ENCODE measurements around the gene WIPI1. TPM values are rescaled to one million over a fixed set of nuclear protein-coding genes. Genes with fewer than 3 reads are reported as not detected.
"Not testable (repeated sequence)": the region's sequence is repeated elsewhere in the genome, so short reads cannot be mapped to it uniquely, and the experiment has no call there.

The WIPI1 gene
- total RNA-seq, 2 experiments from 2014 or later, result 29.7 to 34.8 TPM

DNA sequence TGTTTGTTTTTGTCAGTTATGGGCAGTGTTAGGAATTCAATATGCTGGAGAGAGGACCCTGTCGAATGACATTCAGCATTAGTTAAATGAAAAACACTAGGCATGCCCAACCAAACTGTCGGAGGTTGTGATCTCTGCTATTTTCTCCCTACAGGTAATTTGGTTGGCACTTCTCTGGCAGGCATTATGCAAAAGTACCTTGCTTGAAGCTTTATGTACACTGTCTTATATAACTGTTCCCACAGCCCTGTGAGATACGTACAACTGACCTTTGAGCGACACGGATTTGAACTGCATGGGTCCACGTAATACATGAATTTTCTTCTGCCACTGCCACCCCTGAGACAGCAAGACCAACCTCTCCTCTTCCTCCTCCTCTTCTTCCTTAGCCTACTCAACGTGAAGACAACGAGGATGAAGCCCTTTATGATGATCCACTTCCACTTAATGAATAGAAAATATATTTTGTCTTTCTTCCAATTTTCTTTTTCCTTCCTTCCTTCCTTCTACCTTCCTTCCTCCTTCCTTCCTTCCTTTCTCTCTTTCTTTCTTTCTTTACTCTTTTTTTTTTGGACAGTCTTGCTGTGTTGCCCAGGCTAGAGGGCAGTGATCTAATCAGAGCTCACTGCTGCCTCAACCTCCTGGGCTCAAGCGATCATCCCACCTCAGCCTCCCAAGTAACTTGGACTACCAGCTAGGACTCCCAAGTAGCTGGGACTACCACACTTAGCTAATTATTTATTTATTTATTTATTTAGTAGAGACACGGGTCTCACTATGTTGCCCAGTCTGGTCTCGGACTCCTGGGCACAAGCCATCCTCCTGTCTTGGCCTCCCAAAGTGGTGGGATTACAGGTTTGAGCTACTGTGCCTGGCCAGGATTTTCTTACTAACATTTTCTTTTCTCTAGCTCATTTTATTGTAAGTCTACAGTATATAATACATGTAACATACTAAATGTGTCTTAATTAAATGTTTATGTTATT lies 77.3 kb downstream of the WIPI1 start:
- H3K27me3 Mint-ChIP-seq, result peaks cover 6% of the 10 kb centered on the region
- H3K9me3 Mint-ChIP-seq, result no peaks in the 10 kb centered on the region
- POLR2A ChIA-PET, result interaction anchor here (0.7 kb wide), 1 partner anchor 12 kb away, joined by 3 read pairs; no protein-coding TSS in a partner anchor
- H3K4me3 Mint-ChIP-seq, result no peak overlapping the region
- ATAC-seq (ENCODE audit: low read depth), result no peak
- peaks cover 2% of the 10 kb centered on the region for H3K36me3 Mint-ChIP-seq
- DNase-seq, result no peak
- H3K4me1 Mint-ChIP-seq, result peaks cover 26% of the 10 kb centered on the region
- no peak overlapping the region for H3K27ac Mint-ChIP-seq

DNA sequence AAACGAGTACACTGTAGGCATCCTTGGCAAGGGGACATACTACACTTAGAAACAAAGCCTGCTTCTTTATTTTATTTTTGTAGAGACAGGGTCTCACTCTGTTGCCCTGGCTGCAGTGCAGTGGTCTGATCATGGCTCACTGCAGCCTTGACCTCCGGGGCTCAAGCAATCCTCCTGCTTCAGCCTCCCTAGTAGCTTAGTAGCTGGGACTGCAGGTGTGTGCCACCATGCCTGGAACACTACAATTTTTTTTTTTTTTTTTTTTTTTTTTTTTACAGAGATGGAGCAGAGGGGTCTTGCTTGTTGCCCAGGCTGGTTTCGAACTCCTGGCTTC lies 78.2 kb downstream of the WIPI1 start:
- Mint-ChIP-seq H3K4me3 (no peak overlapping the region), H3K4me1 (peaks cover 20% of the 10 kb centered on the region), H3K27ac (no peak overlapping the region), H3K9me3 (no peaks in the 10 kb centered on the region), H3K27me3 (peaks cover 6% of the 10 kb centered on the region), H3K36me3 (peaks cover 2% of the 10 kb centered on the region)
- ATAC-seq (ENCODE audit: low read depth) (no peak), DNase-seq (no peak)
- POLR2A ChIA-PET, result no interaction called here

DNA sequence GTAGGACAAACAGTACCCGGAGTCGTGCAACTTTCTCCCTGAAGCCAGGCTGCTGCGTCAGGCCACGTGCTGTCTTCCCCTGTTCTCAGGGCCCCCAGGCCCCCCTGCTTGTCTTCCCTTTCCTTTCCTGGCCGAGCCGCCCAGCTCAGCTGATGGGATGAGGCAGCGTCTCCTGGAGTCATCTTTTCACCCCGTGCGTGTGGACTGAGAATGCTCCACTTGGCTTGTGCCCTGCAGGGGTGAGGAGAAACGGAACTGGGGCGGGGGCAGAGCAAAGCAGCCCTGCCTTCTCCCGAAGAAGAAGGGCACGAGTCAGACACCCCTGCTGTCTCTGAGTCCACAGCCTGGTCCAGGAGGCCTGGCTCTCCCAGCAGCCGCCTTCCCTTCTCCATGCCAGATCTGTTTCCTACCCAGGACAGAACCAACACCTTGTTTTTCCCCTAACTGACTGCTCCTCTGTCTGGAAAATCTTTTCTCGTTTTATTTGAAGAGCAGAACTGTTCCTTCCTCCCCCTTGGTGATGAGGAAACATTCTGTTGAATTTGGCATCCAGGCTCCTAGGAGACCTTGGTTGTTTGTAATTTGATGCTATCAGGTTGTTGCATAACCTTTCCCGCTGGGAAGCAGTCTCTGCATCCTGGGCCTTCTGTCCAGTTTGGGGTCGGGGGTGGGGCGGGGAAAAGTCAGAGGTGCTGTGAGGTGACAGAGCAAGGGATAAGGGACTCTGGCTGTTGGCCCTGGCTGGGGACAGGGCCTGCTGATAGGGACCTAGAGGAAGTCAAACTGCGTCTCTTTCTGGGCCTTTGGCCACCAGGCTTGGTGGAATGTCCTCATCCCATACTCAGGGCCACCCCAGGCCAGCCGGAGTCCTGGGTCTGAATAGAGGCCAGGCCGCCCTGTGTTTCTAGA lies 78.8 kb downstream of the WIPI1 start:
- peaks cover 2% of the 10 kb centered on the region for H3K36me3 Mint-ChIP-seq
- ATAC-seq (ENCODE audit: low read depth), result no peak
- peaks cover 6% of the 10 kb centered on the region for H3K27me3 Mint-ChIP-seq
- no peak for DNase-seq
- peaks cover 14% of the 10 kb centered on the region for H3K4me1 Mint-ChIP-seq
- H3K4me3 Mint-ChIP-seq, result no peak overlapping the region
- H3K27ac Mint-ChIP-seq, result no peak overlapping the region
- POLR2A ChIA-PET, result no interaction called here
- H3K9me3 Mint-ChIP-seq, result no peaks in the 10 kb centered on the region

GRCh38 chr17:68377771-68378267 lies 79.5 kb downstream of the WIPI1 start:
- ATAC-seq (ENCODE audit: low read depth), result no peak
- H3K4me3 Mint-ChIP-seq, result no peak overlapping the region
- peaks cover 2% of the 10 kb centered on the region for H3K36me3 Mint-ChIP-seq
- POLR2A ChIA-PET, result no interaction called here
- no peaks in the 10 kb centered on the region for H3K9me3 Mint-ChIP-seq
- peaks cover 9% of the 10 kb centered on the region for H3K4me1 Mint-ChIP-seq
- H3K27me3 Mint-ChIP-seq, result peaks cover 6% of the 10 kb centered on the region
- no peak overlapping the region for H3K27ac Mint-ChIP-seq
- DNase-seq, result no peak

DNA sequence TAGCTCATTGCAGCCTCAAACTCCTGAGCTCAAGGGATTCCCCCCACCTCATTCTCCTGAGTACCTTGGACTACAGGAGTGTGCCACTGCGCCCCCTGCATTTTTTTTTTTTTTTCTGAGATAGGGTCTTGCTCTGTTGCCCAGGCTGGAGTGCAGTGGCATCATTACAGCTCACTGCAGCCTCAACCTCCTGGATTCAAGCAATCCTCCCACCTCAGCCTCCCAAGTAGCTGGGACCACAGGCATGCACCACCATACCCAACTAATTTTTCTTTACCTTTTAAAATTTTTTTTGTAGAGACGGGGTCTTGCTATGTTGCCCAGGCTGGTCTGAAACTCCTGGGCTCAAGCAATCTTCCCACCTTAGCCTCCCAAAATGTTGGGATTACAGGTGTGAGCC lies 81.1 kb downstream of the WIPI1 start:
- H3K27ac Mint-ChIP-seq; H3K36me3 Mint-ChIP-seq; H3K27me3 Mint-ChIP-seq; H3K9me3 Mint-ChIP-seq; ATAC-seq (ENCODE audit: low read depth); H3K4me3 Mint-ChIP-seq; DNase-seq; POLR2A ChIA-PET; H3K4me1 Mint-ChIP-seq: not testable (repeated sequence)

- no peak overlapping the region for H3K27ac Mint-ChIP-seq
- no peaks in the 10 kb centered on the region for H3K9me3 Mint-ChIP-seq
- ATAC-seq (ENCODE audit: low read depth), result no peak
- peaks cover 1% of the 10 kb centered on the region for H3K4me1 Mint-ChIP-seq
- H3K27me3 Mint-ChIP-seq, result peaks cover 4% of the 10 kb centered on the region
- H3K4me3 Mint-ChIP-seq, result no peak overlapping the region
- POLR2A ChIA-PET, result no interaction called here
- no peak for DNase-seq
- H3K36me3 Mint-ChIP-seq, result peaks cover 7% of the 10 kb centered on the region
Observed at GRCh38 chr17:68375566-68375965, 81.7 kb downstream of the WIPI1 start.

Small RNAs within 50 kb of the gene (microRNA-seq; reads per million reads assigned to microRNA genes)
- not detected for gene MIR635

Other genes starting within 250 kb of the WIPI1 start
- 10 to 100 TPM; 84.2 to 84.5 TPM for gene AMZ2, start 209.5 kb downstream of the WIPI1 start, total RNA-seq
- gene SLC16A6, start 166.4 kb downstream of the WIPI1 start, total RNA-seq, result 1 to 10 TPM; 5.8 to 6.5 TPM
- 10 to 100 TPM; 10.4 to 10.9 TPM for gene ARSG, start 166.0 kb downstream of the WIPI1 start, total RNA-seq
- gene PRKAR1A, start 54.9 kb upstream of the WIPI1 start, total RNA-seq, result 100 to 1,000 TPM; 208 to 226 TPM
- gene FAM20A, start 143.9 kb upstream of the WIPI1 start, total RNA-seq, result not detected